Endothelial cell of hepatic sinusoid (primary cell): Measurements from ENCODE around the gene CDIP1.

Experiments used
- in situ Hi-C: cut with HindIII; loops from 2 replicates; pipeline ENCODE4 v1.10.0; 2017; ENCODE audit warnings: low sequenced_read_pairs

Gene CDIP1

GRCh38 chr16:4461250-4462085 lies 77.1 kb downstream of the CDIP1 start:
- in situ Hi-C loops, result no loop called here

GRCh38 chr16:4460936-4461249 lies 77.7 kb downstream of the CDIP1 start:
- in situ Hi-C loops, result no loop called here
